GM23338 (cell line): ENCODE results near the gene NPM3. TPM values are rescaled to one million over a fixed set of nuclear protein-coding genes. Genes with fewer than 3 reads are reported as not detected.

Source experiments
- ATAC-seq: fragments of 200-7000 bp; cut with Tn5 transposase; 3 replicates; pipeline ENCODE4 v1.9.1; 2020
- DNase-seq: peaks from one replicate; pipeline ENCODE4 v3.0.0-alpha.2; 2015; ENCODE audit warnings: low spot score
- H2AFZ ChIP-seq: fragments of 200-600 bp; sonication (generic); 2 replicates; pipeline ENCODE4 v1.8.0; 2016; ENCODE audit warnings: antibody characterized with exemption, mild to moderate bottlenecking, moderate library complexity
- H3F3A ChIP-seq: fragments of 200-600 bp; sonication (generic); replicated peaks from 2 replicates; pipeline ENCODE4 v1.8.0; 2017; ENCODE audit warnings: antibody characterized with exemption, mixed run types, low read depth
- H3K27ac ChIP-seq: fragments of 200-600 bp; sonication (generic); 2 replicates; pipeline ENCODE4 v1.6.1; 2016; ENCODE audit warnings: low read depth
- H3K27me3 ChIP-seq: fragments of 200-600 bp; sonication (generic); 2 replicates; pipeline ENCODE4 v1.8.0; 2016; ENCODE audit warnings: mild to moderate bottlenecking, mixed run types, moderate library complexity; ENCODE audit not compliant: insufficient read depth
- H3K36me3 ChIP-seq: fragments of 200-600 bp; sonication (generic); 2 replicates; pipeline ENCODE4 v1.8.0; 2016; ENCODE audit warnings: mild to moderate bottlenecking; ENCODE audit not compliant: insufficient read depth
- H3K4me1 ChIP-seq: fragments of 200-600 bp; sonication (generic); 2 replicates; pipeline ENCODE4 v1.8.0; 2016; ENCODE audit warnings: mild to moderate bottlenecking, moderate library complexity; ENCODE audit not compliant: insufficient read depth
- H3K4me2 ChIP-seq: fragments of 200-600 bp; sonication (generic); 2 replicates; pipeline ENCODE4 v1.7.1; 2017; ENCODE audit warnings: mixed run types
- H3K4me3 ChIP-seq: fragments of 200-600 bp; sonication (generic); 2 replicates; pipeline ENCODE4 v1.6.1; 2016; ENCODE audit warnings: mixed run types
- H3K79me2 ChIP-seq: fragments of 200-600 bp; sonication (generic); replicated peaks from 2 replicates; pipeline ENCODE4 v1.8.0; 2017; ENCODE audit warnings: mild to moderate bottlenecking; ENCODE audit not compliant: insufficient read depth
- H3K9me2 ChIP-seq: fragments of 200-600 bp; sonication (generic); 2 replicates; pipeline ENCODE4 v1.8.0; 2017; ENCODE audit not compliant: insufficient read depth
- H4K20me1 ChIP-seq: fragments of 200-600 bp; sonication (generic); replicated peaks from 2 replicates; pipeline ENCODE4 v1.8.0; 2017; ENCODE audit warnings: mild to moderate bottlenecking; ENCODE audit not compliant: insufficient read depth
- H3K27ac Mint-ChIP-seq: 2 replicates; pipeline ENCODE4 v1.8.0; 2020; ENCODE audit warnings: inconsistent platforms, mild to moderate bottlenecking, moderate library complexity, mixed read lengths
- H3K27me3 Mint-ChIP-seq: 3 replicates; pipeline ENCODE4 v1.8.0; 2022; ENCODE audit warnings: low read depth, mild to moderate bottlenecking, moderate library complexity, mixed read lengths, inconsistent platforms; ENCODE audit not compliant: insufficient read depth, poor library complexity
- H3K36me3 Mint-ChIP-seq: 3 replicates; pipeline ENCODE4 v1.8.0; 2021; ENCODE audit warnings: low read depth, mild to moderate bottlenecking, inconsistent platforms, moderate library complexity, mixed read lengths
- H3K4me1 Mint-ChIP-seq: 3 replicates; pipeline ENCODE4 v1.8.0; 2020; ENCODE audit warnings: mild to moderate bottlenecking, inconsistent platforms, mixed read lengths
- H3K4me3 Mint-ChIP-seq: 3 replicates; pipeline ENCODE4 v1.8.0; 2021; ENCODE audit warnings: moderate library complexity, mild to moderate bottlenecking, inconsistent platforms, mixed read lengths
- H3K9me3 Mint-ChIP-seq: 3 replicates; pipeline ENCODE4 v1.8.0; 2020; ENCODE audit warnings: moderate library complexity, mild to moderate bottlenecking, inconsistent platforms, mixed read lengths
- CREB1 ChIP-seq: fragments of 250-450 bp; sonication (Bioruptor Pico); IDR thresholded peaks from 2 replicates; pipeline ENCODE4 v1.5.0; 2020; ENCODE audit warnings: low read depth, mild to moderate bottlenecking, moderate library complexity
- CTCF ChIP-seq, 2 experiments: fragments of 200-600 bp in 1 of 2; sonication (generic) in 1 of 2; conservative IDR thresholded peaks; 2 replicates each; pipeline versions ENCODE4 v1.5.1 to v1.6.1; 2016 to 2017; ENCODE audit warnings: antibody characterized with exemption in 2 of 2, low read depth in 2 of 2, mild to moderate bottlenecking in 2 of 2, moderate library complexity in 1 of 2
- ETS1 ChIP-seq: IDR thresholded peaks from 2 replicates; pipeline ENCODE4 v1.6.1; 2016; ENCODE audit warnings: antibody characterized with exemption
- EZH2 ChIP-seq: fragments of 200-600 bp; sonication (generic); IDR thresholded peaks from one replicate; pipeline ENCODE4 v1.8.0; 2017; ENCODE audit warnings: antibody characterized with exemption, mild to moderate bottlenecking, low read depth; ENCODE audit not compliant: unreplicated experiment
- EZH2phosphoT487 ChIP-seq: fragments of 200-600 bp; sonication (generic); IDR thresholded peaks from one replicate; pipeline ENCODE4 v1.8.1; 2018; ENCODE audit warnings: antibody characterized with exemption; ENCODE audit not compliant: unreplicated experiment
- JUNB ChIP-seq: IDR thresholded peaks from one replicate; pipeline ENCODE4 v1.6.1; 2016; ENCODE audit warnings: antibody characterized with exemption; ENCODE audit not compliant: unreplicated experiment
- NANOG ChIP-seq: IDR thresholded peaks from 2 replicates; pipeline ENCODE4 v1.6.1; 2016; ENCODE audit warnings: antibody characterized with exemption, borderline replicate concordance
- POLR2AphosphoS5 ChIP-seq: IDR thresholded peaks from 2 replicates; pipeline ENCODE4 v1.6.1; 2016; ENCODE audit warnings: antibody characterized with exemption, low read depth
- REST ChIP-seq: IDR thresholded peaks from one replicate; pipeline ENCODE4 v1.6.1; 2018; ENCODE audit warnings: antibody characterized with exemption; ENCODE audit not compliant: unreplicated experiment
- STAT1 ChIP-seq: IDR thresholded peaks from one replicate; pipeline ENCODE4 v1.6.1; 2016; ENCODE audit warnings: antibody characterized with exemption; ENCODE audit not compliant: unreplicated experiment
- ZNF114 ChIP-seq: fragments of 250-450 bp; sonication (Bioruptor Pico); IDR thresholded peaks from 2 replicates; pipeline ENCODE4 v1.5.0; 2020; ENCODE audit warnings: mild to moderate bottlenecking, moderate library complexity
- ZNF331 ChIP-seq: fragments of 250-450 bp; sonication (Bioruptor Pico); IDR thresholded peaks from 2 replicates; pipeline ENCODE4 v1.5.0; 2020; ENCODE audit warnings: low read depth, mild to moderate bottlenecking, moderate library complexity
- ZNF462 ChIP-seq: fragments of 250-450 bp; sonication (Bioruptor Pico); IDR thresholded peaks from 2 replicates; pipeline ENCODE4 v1.5.0; 2020; ENCODE audit warnings: mild to moderate bottlenecking, moderate library complexity
- polyA plus RNA-seq: library from polyadenylated mRNA; unstranded; fragments of >200 nt; fragmentation: Nextera tagmentation; extraction: Ambion mirVana; gene quantifications from 2 replicates; pipeline ENCODE4 v1.2.1, GENCODE V29; 2016
- total RNA-seq: library from RNA; depleted of rRNA; stranded (reverse); fragments of >200 nt; shearing (Covaris generic); gene quantifications from 2 replicates; pipeline ENCODE4 v1.2.3, GENCODE V29; 2014

NPM3 gene
- total and polyA plus RNA-seq, 2 experiments from 2014 or later = 31.5 to 258 TPM

GRCh38 chr10:101784558-101784957 is 1.3 kb upstream of the NPM3 start:
- peak overlapping the region; percentile 89 for H3K27ac ChIP-seq
- Mint-ChIP-seq H3K27me3 (peaks cover 10% of the 10 kb centered on the region), H3K36me3 (peaks cover 39% of the 10 kb centered on the region), H3K4me3 (peak overlapping the region; percentile 100), H3K9me3 (no peaks in the 10 kb centered on the region; the same call in 2 of the 3 replicates), H3K4me1 (peaks cover 32% of the 10 kb centered on the region), H3K27ac (no peak overlapping the region)
- no peak for TF ChIP-seq JUNB
- no peak for TF ChIP-seq POLR2AphosphoS5
- TF ChIP-seq STAT1 = no peak
- TF ChIP-seq REST = no peak
- TF ChIP-seq ZNF331 = no peak
- TF ChIP-seq NANOG = no peak
- no peak for TF ChIP-seq EZH2phosphoT487
- no peak for TF ChIP-seq ZNF114 (CRISPR knock-in tag)
- TF ChIP-seq EZH2 = no peak
- TF ChIP-seq CTCF (conservative IDR thresholded peaks at IDR 0.05; ENCODE audit: low read depth in 2 of 2) = no peak
- TF ChIP-seq ZNF462 (CRISPR knock-in tag) = no peak
- TF ChIP-seq CREB1 (CRISPR knock-in tag) = no peak
- no peak for TF ChIP-seq ETS1
- ATAC-seq (no peak), DNase-seq (no peak)
- H2AFZ ChIP-seq = no peak overlapping the region
- 0 out of 2 replicates have a peak, but pooled peaks cover 5% of the 10 kb centered on the region for H3K27me3 ChIP-seq
- H3K36me3 ChIP-seq = peaks cover 22% of the 10 kb centered on the region
- H3F3A ChIP-seq = peaks cover 32% of the 10 kb centered on the region
- no peaks in the 10 kb centered on the region for H3K9me2 ChIP-seq
- peaks cover 36% of the 10 kb centered on the region for H3K4me1 ChIP-seq
- peaks cover 11% of the 10 kb centered on the region for H3K79me2 ChIP-seq
- 0 out of 2 replicates have a peak, but pooled peaks cover 11% of the 10 kb centered on the region for H4K20me1 ChIP-seq
- H3K4me3 ChIP-seq = peak overlapping the region; percentile 86
- peak overlapping the region; percentile 78; the same call in 1 of the 2 replicates for H3K4me2 ChIP-seq
